Superior temporal gyrus (tissue), 1 donor: ENCODE data around the gene MAP3K2.

Experiments
- DNase-seq: peaks from one replicate; pipeline ENCODE4 v3.0.0-alpha.2; 2016; ENCODE audit errors: extremely low spot score

MAP3K2 gene

DNA sequence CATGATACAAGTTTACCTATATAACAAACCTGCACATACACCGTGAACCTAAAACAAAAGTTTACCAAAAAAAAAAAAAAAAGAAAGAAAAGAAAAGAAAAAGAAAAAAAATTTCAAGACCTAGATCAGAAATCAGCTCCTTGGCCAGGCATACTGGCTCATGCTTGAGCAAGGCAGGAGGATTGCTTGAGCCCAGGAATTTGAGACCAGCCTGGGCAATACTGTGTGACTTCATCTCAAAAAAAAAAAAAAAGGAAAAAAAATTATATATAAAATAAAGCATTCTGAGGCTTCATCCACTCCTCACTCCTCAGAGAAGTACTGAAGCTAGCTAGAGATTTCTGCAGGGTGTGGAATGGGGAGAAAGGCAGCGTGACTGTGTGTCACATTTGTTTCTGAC, 18.7 kb upstream of the MAP3K2 start:
- no peak for DNase-seq

DNA sequence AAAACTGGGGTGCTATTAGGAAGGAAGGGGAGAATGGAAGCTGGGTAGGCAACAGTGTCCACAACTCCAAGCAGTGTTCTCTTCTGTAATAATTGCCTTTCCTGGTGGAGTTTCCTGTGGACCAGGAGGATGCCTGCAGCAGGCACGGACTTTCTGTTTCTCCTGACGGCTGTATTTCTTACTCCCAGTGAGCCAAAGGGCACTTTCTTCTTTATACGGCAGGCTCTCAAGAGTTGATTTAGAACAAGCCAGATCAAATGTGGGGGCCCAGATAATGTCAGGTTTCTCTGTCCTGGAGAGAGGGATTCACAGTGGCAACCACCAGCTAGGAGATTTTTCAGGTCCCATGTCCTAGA, 17.5 kb upstream of the MAP3K2 start:
- no peak for DNase-seq

DNA sequence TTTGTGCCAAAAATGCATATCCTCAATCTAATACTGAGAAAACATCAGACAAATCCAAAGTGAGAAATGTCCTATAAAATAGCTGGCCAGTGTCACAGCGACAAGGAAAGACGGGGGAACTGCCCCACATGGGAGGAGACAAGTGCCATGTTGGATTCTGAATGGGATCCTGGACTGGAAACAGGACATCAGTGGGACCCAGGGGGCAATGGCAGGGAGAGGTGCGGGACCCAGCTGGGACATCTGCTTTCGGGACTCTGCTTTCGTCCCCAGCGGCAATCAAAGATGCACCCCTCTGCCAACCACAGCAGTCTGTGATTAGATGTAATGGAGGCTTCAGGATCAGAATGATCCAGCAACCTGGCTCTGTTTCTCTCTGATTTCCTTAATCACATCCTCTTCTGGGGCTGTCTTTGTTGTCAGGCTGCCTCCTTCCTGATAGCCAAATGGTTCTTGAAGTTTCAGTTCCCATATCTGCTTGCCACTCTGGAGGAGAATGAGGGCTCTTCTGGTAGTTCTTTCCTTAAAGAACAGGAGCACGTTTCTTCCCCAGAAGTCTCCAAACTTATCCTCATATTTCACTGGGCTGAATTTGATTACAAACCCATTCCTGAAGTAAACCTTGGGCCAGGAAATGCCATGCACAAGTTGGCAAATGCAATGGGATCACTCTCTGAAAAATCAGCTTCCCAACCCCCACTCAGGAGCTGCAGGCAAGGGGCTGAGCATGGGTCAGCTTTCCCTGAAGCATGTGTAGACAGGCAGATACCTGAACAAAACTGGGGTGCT, 16.9 kb upstream of the MAP3K2 start:
- no peak for DNase-seq

DNA sequence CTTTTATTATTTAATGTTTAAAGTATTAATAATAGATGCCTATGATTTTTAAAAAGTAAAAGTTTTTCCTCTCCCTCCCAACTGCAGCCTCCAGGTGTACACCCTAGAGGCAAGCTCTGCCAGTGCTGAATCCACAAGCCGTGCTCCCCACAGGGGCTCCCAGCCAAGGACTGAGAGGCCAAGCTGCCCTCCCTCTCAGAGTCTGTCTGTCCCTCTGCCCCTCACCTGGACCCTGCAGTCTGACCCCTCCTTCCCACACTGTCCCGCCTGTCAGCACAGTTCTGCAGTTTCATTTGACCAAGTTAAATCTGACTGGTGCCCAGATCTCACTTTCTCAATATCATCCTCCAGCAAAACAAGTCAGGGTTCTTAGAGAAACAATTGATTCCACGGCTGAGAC, 15.7 kb upstream of the MAP3K2 start:
- no peak for DNase-seq

DNA sequence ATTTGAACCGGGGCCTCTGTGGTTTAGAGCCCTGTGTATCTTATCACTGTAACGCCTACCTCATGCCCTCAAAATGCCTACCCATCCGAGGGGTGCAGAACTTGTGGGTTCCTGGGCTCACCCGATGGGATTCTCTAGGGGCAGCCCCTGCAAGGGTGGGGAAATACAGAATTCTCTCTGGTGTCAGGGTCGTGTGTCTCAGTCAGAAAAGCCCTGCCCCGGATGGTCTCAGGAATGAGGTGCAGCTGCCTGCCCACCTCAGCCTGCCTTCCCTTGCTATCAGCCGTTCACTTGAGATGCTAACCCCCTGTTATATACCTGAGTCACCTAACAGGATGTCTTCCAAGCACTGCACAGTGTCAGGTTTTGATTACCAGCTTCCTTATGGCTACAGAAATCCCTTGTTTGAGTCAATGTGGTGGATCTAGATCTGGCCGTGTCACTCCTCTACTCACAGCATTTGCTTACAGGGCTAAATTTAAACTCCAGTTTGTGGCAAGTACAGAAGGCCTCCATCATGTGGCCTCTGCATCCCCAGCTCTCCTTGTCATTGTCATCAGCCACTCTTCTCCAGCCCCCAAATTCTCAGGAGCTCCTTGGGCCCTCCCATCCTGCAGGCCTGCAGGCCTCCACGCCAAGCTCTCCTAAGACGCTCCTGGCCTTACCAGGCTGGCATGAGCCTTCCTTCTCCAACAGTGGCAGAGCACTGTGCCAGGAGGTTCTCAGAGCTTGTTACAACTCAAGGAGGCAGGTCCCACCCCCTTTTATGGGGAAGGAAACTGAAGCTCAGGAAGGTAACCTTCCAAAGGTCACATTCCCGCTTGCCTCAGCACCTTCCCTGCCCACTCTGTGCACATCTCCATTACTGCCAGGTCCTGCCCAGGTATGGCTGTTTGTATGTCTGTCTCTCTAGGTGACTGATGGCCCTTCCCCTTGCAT, 14.3 kb upstream of the MAP3K2 start:
- no peak for DNase-seq

DNA sequence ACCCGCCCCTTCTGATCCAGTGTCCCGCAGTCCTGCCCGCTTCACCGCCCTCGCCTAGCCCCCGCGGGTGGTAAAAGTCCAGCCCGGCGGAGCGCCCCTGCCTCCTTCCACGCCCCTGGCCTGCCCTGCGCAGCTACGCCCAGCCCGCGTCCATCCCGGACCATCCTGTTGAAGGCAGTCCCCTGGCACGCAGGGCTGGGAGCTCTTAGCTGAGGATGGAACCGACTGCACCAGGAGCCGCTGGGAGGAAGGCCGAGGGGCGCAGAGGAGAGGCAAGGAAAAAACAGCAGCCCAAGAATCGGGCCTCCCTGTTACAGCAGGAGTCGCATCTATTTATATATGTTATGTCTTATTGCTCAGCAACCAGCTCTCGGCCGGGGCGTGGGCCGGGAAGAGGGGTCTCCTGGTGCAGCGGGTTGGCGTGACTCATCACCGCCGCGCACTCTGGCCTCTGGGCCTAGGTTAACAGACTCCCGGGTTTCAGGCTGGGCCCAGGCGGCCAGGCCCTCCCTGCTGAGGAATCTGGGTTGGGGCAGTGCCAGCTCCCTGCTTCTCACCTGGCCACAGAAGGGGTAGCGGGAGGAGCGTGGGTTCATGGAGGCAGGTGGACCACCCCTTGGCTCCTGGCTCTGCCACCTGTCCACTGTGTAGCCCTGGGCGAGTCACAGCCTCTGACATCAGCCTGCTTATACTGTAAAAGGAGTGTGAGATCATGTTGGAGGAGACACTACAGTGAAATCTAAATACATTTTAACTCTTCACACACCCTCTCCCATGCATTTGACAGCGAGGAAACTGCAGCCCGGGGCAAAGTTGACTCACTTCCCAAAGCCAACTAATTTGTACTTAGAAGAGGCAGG, 13.4 kb upstream of the MAP3K2 start:
- no peak for DNase-seq

DNA sequence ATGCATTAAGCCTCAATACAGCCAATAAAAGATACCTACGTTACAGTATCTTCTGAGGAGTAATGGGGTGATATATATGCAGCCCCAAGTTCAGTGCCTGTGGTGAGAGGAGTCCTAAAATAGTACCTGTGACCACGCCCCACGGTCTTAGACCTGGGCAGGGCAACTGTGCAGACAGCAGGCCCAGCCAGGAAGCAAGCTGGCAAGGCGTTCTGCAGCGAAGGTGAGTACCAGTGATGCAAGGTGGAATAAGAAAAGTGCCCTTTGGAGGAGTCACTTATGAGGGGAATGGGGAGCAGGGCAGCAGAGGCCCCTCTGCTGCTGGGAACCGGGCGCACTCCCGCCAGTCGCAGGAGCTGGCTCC, 12.7 kb upstream of the MAP3K2 start:
- DNase-seq, result no peak

DNA sequence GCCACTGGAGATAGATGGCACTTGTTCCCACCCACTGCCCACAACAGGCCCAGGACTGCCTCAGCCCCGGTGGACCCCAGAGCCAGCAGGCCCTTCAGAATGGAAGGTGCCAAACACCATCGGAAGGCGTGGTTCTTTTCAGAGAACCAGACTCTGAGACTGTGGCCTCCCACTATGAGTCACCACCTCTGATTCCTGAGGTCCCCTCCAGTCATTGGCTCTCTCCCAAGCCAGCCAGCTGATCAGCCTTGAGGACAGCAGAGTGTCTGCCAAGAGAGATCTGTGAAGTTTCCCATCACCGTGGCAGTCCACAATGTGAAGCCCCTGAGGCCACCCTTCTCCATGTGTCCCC, 10.4 kb upstream of the MAP3K2 start:
- DNase-seq, result no peak

DNA sequence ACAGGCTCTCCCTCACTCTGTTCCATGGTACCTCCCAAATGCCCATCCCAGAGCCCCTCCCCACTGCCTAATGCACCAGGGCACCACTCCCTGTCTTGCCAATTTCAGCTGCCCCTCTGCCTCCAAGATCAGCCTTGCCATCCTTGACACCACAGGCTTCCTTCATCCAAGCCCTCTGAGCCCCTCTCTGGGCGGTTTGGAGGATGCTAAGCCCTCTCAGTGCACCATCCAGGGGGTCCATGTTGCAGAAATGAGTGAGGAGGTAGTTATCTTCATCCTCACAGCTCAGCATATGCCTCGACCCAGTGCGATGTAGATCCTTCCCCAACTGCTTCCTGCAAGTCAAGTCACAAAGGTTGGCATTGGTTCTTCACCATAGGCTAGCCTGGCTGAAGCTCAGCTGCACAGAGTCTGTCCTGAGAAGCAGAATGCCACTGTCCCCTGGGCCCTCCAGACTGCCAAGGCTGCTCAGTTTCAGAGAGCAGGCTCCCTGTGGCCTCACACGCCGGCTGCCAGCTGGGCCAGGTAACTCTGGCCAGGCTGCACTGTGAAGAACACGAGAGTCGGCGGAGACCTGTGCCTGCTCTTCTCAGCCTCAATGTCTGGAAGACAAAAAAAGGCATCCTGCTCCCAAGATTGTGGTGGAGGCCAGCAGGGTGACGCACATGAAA, 9.9 kb upstream of the MAP3K2 start:
- no peak for DNase-seq

DNA sequence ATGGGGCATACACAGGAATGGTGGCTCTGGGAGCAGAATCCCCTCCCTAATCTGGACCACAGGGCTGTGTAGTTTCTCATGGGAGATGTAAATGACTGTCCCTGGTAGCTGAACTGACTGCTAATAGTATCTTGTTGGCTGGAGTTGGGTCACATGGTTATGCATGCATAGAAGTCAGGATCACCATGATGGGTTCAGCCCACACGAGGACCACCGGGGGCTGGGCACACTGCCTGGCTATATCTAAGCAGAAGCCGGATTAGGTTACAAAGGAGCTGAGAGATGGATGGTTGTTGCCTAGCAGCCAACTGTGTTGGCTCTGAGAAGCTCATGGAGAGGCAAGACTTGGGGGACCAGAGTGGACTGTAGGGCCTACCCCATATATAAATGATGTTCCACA, 6.7 kb upstream of the MAP3K2 start:
- DNase-seq, result no peak

DNA sequence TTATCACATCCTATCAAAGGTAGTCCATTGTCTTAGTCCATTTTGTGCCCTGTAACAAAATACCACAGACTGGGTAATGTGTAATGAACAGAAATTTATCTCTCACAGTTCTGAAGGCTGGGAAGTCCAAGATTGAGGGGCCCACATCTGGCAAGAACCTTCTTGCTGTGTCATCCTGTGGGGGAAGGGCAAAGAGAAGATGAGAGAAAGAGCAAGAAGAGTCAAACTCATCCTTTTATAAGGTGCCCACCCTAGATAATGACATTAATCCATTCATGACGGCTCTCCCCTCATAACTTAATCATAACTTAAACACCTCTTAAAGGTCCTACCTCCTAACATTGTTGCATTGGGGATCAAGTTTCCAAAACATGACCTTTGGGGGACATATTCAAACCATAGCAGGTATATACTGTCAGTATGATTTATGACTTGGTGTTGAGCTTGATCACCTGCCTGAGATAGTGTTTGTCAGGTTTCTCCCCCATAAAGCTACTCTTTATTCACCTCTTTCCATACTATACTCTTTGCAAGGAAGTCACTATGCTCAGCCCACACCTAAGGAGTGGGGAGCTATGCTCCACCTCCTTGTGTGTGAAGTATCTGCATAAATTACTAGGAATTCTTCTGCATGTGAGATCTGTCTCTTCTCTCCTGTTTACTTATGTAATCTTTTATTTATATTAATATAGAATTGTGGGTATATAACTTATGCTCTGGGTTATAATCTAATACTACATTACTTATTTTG, 5.2 kb upstream of the MAP3K2 start:
- no peak for DNase-seq

DNA sequence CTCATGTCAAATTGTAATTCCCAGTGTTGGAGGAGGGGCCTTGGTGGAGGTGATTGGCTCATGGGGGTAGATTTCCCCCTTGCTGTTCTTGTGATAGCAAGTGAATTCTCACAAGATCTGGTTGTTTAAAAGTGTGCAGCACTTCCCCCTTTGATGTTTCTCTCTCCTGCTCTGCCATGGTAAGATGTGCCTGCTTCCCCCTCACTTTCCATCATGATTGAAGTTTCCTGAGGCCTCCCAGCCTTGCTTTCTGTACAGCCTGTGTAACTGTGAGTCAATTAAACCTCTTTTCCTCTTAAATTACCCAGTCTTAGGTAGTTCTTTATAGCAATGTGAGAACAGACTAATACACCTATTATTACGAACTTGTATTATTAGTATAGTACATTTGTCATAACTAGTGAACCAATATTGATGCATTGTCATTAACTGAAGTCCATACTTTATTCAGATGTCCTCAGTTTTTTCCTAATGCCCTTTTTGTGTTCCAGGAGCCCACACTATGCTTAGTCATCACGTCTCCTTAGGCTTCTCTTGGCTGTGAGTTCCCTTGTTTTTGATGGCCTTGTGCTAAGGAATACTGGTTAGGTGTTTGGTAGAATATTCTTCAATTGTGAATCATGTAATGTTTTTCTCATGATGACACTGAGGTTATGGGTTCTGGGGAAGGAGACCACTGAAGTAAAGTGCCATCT, 4.5 kb upstream of the MAP3K2 start:
- DNase-seq, result no peak

DNA sequence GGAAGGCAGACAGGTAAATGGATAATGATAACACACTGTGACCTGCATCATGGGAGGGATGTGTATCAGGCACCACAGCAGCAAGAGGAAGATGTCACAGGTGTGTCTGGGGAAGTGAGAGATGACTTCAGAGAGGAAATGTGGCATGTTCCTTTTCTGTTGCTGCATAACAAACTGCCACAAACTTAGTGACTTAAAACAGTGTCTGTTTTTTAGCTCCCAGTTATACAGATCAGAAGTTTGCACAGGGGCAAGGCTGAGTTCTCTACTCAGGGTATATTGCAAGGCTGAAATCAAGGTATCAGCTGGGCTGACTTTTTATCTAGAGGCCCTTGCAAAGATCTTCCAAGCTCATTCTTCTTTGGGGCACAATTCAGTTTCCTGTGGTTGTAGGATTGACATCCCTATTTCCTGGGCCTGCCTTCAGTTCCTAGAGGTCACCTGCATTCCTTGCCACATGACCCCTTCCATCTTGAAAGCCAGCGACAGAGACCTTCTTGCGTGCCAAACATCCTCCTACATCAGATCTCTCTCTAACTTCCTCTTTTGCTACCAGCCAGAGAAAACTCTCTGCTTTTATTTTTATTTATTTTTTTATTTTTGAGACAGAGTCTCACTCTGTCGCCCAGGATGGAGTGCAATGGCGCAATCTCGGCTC, 2.1 kb upstream of the MAP3K2 start:
- DNase-seq, result no peak

DNA sequence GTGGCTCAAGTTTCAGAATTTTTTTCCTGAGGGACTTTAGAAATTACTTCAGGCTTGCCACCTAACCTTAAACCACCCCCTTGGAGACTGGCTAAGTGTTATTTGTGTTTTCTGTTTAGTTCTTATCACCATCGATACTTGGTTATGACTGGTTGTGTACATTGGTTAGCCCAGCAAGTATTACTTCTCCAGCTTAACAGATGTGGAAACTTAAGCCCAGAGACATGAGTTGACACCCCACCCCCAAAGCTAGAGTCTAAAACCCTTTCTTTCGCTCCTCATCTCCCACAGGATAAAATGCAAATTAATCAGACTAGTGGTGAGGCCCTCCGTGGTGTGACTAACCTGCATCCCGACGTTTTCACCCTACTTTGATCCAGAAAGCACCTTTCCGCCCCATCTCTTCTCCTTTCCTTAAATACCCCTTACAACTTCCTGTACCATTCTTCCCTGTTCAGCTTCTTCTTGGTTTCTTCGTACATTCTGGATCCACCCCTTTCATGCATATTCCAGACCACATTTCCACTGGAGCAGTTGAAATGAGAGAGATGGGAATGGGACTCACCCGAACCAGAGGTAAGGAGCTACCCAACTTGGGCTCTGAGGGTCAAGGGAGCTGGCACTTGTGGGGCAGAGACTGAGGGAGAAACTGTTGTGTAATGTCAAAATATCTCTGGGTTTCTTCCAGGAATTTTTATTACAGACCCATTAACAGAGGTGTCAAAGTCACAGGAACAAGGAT, 819 bp upstream of the MAP3K2 start:
- DNase-seq, result no peak

DNA sequence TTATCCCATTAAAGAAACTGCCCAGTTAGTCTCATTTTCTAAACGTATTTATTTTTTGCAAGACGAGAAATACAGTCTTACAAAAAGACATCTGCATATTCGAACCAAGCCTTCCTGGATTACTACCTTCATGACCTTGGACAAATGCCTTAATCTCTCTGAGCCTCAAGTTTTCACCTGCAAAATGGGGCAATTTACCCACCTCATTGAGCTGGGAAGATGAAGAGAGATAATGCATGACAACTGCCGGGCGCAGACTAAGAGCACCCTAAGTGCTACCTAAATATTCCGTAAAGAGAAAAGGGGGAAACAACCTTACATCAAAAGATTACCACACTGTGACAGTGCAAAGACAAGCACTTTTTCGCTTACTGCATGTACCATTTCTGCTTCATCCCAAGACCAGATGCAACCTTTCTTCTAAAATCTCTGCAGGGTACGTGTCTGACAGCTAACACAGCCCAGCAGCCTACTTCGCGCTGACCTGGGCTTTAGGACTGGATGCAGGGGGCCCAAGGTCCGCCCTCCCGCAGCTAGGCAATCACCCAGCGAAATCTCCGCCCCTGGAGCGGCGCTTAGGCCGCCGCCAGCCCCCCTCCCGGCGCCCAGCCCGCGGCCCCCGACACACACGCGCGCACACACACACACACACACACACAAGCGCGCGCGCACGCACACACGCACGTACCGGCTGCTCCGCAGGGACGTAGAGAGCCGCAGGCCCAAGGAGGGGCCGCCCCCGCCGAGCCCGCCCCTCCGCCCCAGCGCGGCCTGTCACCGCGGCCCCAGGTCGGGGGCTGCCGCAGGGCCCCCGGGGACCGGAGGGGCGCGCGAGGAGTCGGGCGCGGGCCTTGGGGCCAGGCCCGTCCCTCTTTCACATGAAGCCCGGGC, 766 bp downstream of the MAP3K2 start:
- peak; percentile 79 for DNase-seq

DNA sequence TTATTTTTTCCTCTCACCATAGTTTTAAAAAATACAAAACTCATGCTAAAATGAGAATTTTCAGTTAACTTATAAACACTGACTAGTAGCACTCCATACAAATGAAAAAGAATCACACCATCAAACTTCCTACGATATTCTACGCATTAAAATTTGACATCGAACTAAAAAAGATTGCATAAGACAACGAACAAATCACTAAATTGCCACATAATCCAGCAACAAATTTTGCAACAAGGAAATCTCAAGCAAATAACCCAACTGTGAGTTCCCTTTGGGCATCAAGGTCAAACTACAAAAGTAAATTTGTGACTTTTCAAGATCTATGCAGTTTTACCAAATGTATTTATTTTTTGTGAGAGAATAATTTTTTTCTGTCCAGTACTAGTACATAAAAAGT, 1.5 kb downstream of the MAP3K2 start:
- no peak for DNase-seq

DNA sequence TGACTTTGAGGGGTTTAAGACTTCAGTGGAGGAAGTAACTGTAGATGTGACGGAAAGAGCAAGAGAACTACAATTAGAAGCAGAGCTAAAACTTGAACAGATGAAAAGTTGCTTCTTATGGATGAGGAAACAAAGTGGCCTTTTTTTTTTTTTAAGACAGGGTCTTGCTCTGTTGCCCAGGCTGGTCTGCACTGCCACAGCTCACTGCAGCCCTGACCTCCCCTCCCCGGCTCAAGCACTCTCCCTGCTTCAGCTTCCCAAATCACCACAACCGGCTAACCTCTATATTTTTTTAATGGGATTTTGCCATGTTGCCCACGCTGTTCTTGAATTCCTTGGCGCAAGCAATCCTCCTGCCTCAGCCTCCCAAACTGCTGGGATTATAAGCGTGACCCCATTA, 3.2 kb downstream of the MAP3K2 start:
- no peak for DNase-seq

DNA sequence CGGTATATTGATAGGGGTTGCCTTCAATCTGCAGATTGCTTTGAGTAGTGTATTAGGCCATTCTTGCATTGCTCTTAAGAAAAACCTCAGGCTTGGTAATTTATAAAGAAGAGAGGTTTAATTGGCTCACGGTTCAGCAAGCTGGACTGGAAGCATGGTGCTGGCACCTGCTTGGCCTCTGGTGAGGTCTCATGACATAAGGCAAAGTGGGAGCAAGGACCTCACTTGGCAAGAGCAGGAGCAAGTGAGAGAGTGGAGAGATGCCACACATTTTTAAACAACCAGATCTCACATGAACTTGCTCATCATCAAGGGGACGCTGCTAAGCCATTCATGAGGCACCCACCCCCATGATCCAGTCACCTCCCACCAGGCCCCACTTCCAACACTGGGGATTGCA, 4.9 kb downstream of the MAP3K2 start:
- no peak for DNase-seq
